ENCODE results near the gene DIS3L2.

Gene DIS3L2

GRCh38 chr2:232190796-232191195, 229.3 kb downstream of the DIS3L2 start:
- H3K27ac ChIP-seq, result no peak overlapping the region
- TF ChIP-seq ZFX (IDR thresholded peaks at IDR 0.05; ENCODE audit: borderline replicate concordance), result no peak
- TF ChIP-seq CTCF (IDR thresholded peaks at IDR 0.05), result no peak

DNA sequence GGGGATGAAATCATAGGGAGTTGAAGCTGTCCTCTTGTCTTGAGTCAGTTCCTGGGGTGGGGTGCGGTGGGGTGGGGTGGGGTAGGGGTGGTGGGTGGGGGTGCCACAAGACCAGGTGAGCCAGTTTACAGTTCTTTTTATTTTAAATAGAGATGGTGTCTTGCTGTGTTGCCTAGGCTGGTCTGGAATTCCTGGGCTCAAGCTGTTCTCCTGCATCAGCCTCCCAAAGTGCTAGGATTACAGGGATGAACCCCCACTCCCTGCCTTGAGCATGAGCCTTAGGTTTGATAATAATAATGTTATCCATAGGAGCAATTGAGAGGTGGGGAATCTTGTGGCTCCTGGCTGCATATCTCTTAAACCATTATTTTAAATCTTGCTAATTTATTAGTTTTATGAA, 234.0 kb downstream of the DIS3L2 start:
- TF ChIP-seq CTCF (IDR thresholded peaks at IDR 0.05) (no peak), ZFX (IDR thresholded peaks at IDR 0.05; ENCODE audit: borderline replicate concordance) (no peak)
- no peak overlapping the region for H3K27ac ChIP-seq

- H3K27ac ChIP-seq, result no peak overlapping the region
- TF ChIP-seq ZFX (IDR thresholded peaks at IDR 0.05; ENCODE audit: borderline replicate concordance) (no peak), CTCF (IDR thresholded peaks at IDR 0.05) (no peak)
Observed at GRCh38 chr2:232196802-232197201, 235.3 kb downstream of the DIS3L2 start.

GRCh38 chr2:232200195-232200594, 238.7 kb downstream of the DIS3L2 start:
- TF ChIP-seq ZFX (IDR thresholded peaks at IDR 0.05; ENCODE audit: borderline replicate concordance) (no peak), CTCF (IDR thresholded peaks at IDR 0.05) (no peak)

GRCh38 chr2:232203166-232203891, 241.8 kb downstream of the DIS3L2 start:
- H3K27ac ChIP-seq, result no peak overlapping the region
- TF ChIP-seq ZFX (IDR thresholded peaks at IDR 0.05; ENCODE audit: borderline replicate concordance) (no peak), CTCF (IDR thresholded peaks at IDR 0.05) (no peak)

More at GRCh38 chr2:232200195-232200594, 238.7 kb downstream of the DIS3L2 start:
- no peak overlapping the region for H3K27ac ChIP-seq

DNA sequence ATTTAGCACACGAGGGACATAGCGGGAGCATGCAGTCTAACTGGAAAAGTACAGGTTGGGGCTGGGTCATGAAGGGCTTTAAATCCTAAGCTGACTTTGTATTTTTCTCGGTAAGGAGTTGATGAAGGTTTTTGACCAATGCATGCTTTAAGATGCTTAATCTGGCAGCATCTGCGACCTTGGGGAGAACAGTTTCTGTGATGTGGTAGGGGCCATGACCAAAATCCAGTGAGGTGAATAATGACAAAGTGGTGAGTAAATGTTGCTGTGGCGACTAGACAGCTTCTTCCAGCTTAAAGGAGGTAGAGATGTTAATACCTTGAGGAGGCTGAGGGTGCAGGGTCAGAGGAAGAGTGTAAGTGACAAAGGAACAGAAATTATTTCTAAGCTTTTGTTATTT, 242.4 kb downstream of the DIS3L2 start:
- H3K27ac ChIP-seq, result no peak overlapping the region
- no peak for TF ChIP-seq ZFX (IDR thresholded peaks at IDR 0.05; ENCODE audit: borderline replicate concordance)
- no peak for TF ChIP-seq CTCF (IDR thresholded peaks at IDR 0.05)

- no peak for TF ChIP-seq CTCF (IDR thresholded peaks at IDR 0.05)
- TF ChIP-seq ZFX (IDR thresholded peaks at IDR 0.05; ENCODE audit: borderline replicate concordance), result no peak
- H3K27ac ChIP-seq, result no peak overlapping the region
Observed at GRCh38 chr2:232204457-232204931, 243.0 kb downstream of the DIS3L2 start.
